Left lung (tissue), 10 donors: ENCODE data around the gene LRSAM1. TPM values are rescaled to one million over a fixed set of nuclear protein-coding genes. Genes with fewer than 3 reads are reported as not detected.
A peak's percentile ranks its signal among the peaks of the same experiment; 100 is the strongest.

Experiments used
- ATAC-seq: fragments of 200-7000 bp; cut with Tn5 transposase; one replicate; pipeline ENCODE4 v1.9.1; 2020; ENCODE audit warnings: moderate library complexity
- DNase-seq, 4 donors: peaks; one replicate each; pipeline ENCODE4 v3.0.0-alpha.2; 2013 to 2020
- H3K27ac ChIP-seq, 2 donors: fragments of 200-600 bp; sonication (generic) in 1 of 2; one replicate each; pipeline versions ENCODE4 v1.5.0 to v1.8.0; 2020 to 2021
- H3K27me3 ChIP-seq, 2 donors: fragments of 200-600 bp; sonication (generic) in 1 of 2; one replicate each; pipeline versions ENCODE4 v1.5.0 to v1.8.0; 2020 to 2021
- H3K36me3 ChIP-seq, 2 donors: fragments of 200-600 bp; sonication (generic) in 1 of 2; one replicate each; pipeline versions ENCODE4 v1.5.0 to v1.8.0; 2020 to 2021
- H3K4me1 ChIP-seq, 2 donors: fragments of 200-600 bp; one replicate each; pipeline ENCODE4 v1.8.0; 2021
- H3K4me3 ChIP-seq, 2 donors: fragments of 200-600 bp; sonication (generic) in 1 of 2; one replicate each; pipeline versions ENCODE4 v1.5.0 to v1.8.0; 2020 to 2021; ENCODE audit warnings: mild to moderate bottlenecking in 1 of 2
- H3K9me3 ChIP-seq, 2 donors: fragments of 200-600 bp; sonication (generic) in 1 of 2; one replicate each; pipeline versions ENCODE4 v1.5.0 to v1.8.0; 2020 to 2021
- CTCF ChIP-seq, 2 donors: fragments of 200-600 bp; sonication (generic) in 1 of 2; IDR thresholded peaks; one replicate each; pipeline versions ENCODE4 v1.5.0 to v1.8.0; 2021; ENCODE audit warnings: antibody characterized with exemption in 2 of 2
- intact Hi-C, 2 donors: fragments of 100-400 bp; cut with DNase I; formaldehyde crosslinking; loops; one replicate each; pipeline versions ENCODE4 v1.11.2 to v1.14.2; 2022
- polyA plus RNA-seq, 6 donors: library from polyadenylated mRNA; unstranded; fragments of 120-200 nt; gene quantifications; one replicate each; pipeline ENCODE4 v1.2.1, GENCODE V29; 2013; ENCODE audit not compliant: insufficient read length in 6 of 6
- total RNA-seq, 2 donors: library from RNA; stranded (reverse); fragmentation: NEBNext Ultra II Directional; extraction: Animal tissue kit (Norgen Biotek cat#: 25700); gene quantifications; one replicate each; pipeline ENCODE4 v1.2.1, GENCODE V29; 2021
- donor health status: DM: no; HTN: yes; CAD: no.
- donor health status: DM: no; HTN: no; CAD: no.

LRSAM1 gene
- total and polyA plus RNA-seq, 8 donors: 16.4 to 24.4 (median 19.4) TPM

- TF ChIP-seq CTCF (IDR thresholded peaks at IDR 0.05): no peak
These were observed 88.1 kb downstream of the LRSAM1 start for GRCh38 chr9:127539259-127539981.

GRCh38 chr9:127539982-127540663 is 88.8 kb downstream of the LRSAM1 start:
- no peaks in the 10 kb centered on the region for H3K9me3 ChIP-seq
- intact Hi-C loops: no loop called here
- no peak for DNase-seq
- peaks cover 48 to 98% of the 10 kb centered on the region in 2 donors for H3K4me1 ChIP-seq
- no peak for ATAC-seq
- H3K27me3 ChIP-seq: no peaks in the 10 kb centered on the region
- H3K4me3 ChIP-seq: no peak overlapping the region
- H3K36me3 ChIP-seq: peaks cover 0 to 18% of the 10 kb centered on the region in 2 donors
- peak overlapping the region; percentile 37 to 54 for H3K27ac ChIP-seq
- no peak for TF ChIP-seq CTCF (IDR thresholded peaks at IDR 0.05)

More at GRCh38 chr9:127539259-127539981, 88.1 kb downstream of the LRSAM1 start:
- no peaks in the 10 kb centered on the region for H3K9me3 ChIP-seq
- ATAC-seq (no peak), DNase-seq (no peak)
- H3K36me3 ChIP-seq: peaks cover 0 to 24% of the 10 kb centered on the region in 2 donors
- H3K4me3 ChIP-seq: no peak overlapping the region
- no peaks in the 10 kb centered on the region for H3K27me3 ChIP-seq
- H3K4me1 ChIP-seq: peaks cover 50 to 98% of the 10 kb centered on the region in 2 donors
- intact Hi-C loops: no loop called here
- H3K27ac ChIP-seq: peak overlapping the region; percentile 37 to 54

- Histone ChIP-seq H3K9me3 (no peaks in the 10 kb centered on the region), H3K27ac (peak overlapping the region; percentile 37 to 54), H3K4me3 (no peak overlapping the region), H3K36me3 (peaks cover 0 to 13% of the 10 kb centered on the region in 2 donors), H3K27me3 (no peaks in the 10 kb centered on the region), H3K4me1 (peaks cover 49 to 99% of the 10 kb centered on the region in 2 donors)
- DNase-seq: peak in 3 of 4 donors; percentile 48 to 82 (median 64)
- TF ChIP-seq CTCF (IDR thresholded peaks at IDR 0.05): no peak
- peak; percentile 43 for ATAC-seq
- intact Hi-C loops: no loop called here
These were observed 89.3 kb downstream of the LRSAM1 start for GRCh38 chr9:127540664-127541041.

GRCh38 chr9:127541176-127541575 is 89.9 kb downstream of the LRSAM1 start:
- intact Hi-C loops: no loop called here
- Histone ChIP-seq H3K9me3 (no peaks in the 10 kb centered on the region), H3K36me3 (peaks cover 0 to 8% of the 10 kb centered on the region in 2 donors), H3K27me3 (no peaks in the 10 kb centered on the region), H3K4me1 (peaks cover 50 to 99% of the 10 kb centered on the region in 2 donors), H3K4me3 (no peak overlapping the region), H3K27ac (peak overlapping the region; percentile 37 to 71)
- DNase-seq (no peak), ATAC-seq (no peak)
- no peak for TF ChIP-seq CTCF (IDR thresholded peaks at IDR 0.05)

- H3K27ac ChIP-seq: peak overlapping the region; percentile 37 to 71
- no peaks in the 10 kb centered on the region for H3K9me3 ChIP-seq
- peaks cover 0 to under 1% of the 10 kb centered on the region in 2 donors for H3K36me3 ChIP-seq
- H3K27me3 ChIP-seq: no peaks in the 10 kb centered on the region
- H3K4me1 ChIP-seq: peaks cover 57 to 99% of the 10 kb centered on the region in 2 donors
- ATAC-seq (peak; percentile 3), DNase-seq (no peak)
- intact Hi-C loops: no loop called here
- no peak for TF ChIP-seq CTCF (IDR thresholded peaks at IDR 0.05)
- no peak overlapping the region for H3K4me3 ChIP-seq
These were observed 90.6 kb downstream of the LRSAM1 start for GRCh38 chr9:127541865-127542264.
